ENCODE data around the gene CCDC85C.

CCDC85C gene

DNA sequence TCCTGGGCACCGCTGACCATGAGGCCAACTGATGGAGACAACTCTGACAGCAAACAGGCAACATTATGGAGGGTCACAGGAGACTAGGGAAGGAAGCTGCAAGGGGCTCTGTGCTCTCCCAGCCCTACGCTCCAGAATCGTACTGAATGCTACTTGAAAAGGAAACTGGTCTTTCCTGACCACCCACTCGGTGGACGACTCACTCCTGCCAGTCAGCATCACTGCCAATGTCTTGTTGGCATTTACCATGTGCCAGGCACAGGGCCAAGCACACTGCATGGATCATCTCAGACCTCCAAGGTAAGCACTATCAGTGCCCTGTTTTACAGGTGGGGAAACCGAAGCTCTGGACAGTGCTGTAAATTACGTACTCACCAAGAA lies 38.0 kb downstream of the CCDC85C start:
- H3K4me3 ChIP-seq (ENCODE audit: low read length) = no peak overlapping the region
- no peak for DNase-seq (ENCODE audit: low read depth, low spot score)

DNA sequence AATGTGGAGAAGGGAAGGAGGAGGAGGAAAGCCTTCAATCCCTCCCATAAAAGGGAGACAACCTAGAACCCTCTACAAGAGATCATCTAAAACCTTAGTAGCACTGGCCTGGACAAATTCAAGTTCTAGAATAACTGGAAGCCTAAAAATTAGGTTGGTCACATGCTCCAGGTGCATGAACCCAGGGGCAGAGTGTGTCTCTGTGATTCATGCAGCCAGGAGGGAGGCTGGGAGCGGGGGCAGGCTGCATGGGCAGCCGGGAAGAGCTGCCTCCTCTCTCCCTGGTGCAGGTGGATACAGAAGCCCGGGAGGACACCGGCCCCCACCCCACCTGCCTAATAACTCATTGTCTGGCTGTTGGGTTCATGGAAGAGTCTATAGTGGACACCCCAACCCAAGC lies 38.6 kb downstream of the CCDC85C start:
- no peak overlapping the region for H3K4me3 ChIP-seq (ENCODE audit: low read length)
- DNase-seq (ENCODE audit: low read depth, low spot score) = no peak

DNA sequence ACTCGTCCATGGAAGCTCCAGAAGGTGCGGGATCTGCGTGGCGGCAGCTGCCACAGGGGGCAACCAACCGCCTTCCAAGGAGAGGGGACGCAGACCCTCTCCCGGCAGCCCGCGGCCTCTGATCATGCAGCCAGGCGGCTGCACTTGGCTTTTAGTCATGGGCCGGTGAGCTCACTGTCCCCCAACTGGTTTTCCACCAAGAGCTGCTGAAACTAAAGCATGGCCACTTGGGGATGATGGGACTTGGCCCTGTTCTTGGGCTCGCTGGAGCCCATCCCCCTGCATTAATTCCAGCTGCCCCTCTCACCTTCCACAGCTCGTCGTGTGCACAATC lies 39.1 kb downstream of the CCDC85C start:
- DNase-seq (ENCODE audit: low read depth, low spot score) = no peak
- no peak overlapping the region for H3K4me3 ChIP-seq (ENCODE audit: low read length)

DNA sequence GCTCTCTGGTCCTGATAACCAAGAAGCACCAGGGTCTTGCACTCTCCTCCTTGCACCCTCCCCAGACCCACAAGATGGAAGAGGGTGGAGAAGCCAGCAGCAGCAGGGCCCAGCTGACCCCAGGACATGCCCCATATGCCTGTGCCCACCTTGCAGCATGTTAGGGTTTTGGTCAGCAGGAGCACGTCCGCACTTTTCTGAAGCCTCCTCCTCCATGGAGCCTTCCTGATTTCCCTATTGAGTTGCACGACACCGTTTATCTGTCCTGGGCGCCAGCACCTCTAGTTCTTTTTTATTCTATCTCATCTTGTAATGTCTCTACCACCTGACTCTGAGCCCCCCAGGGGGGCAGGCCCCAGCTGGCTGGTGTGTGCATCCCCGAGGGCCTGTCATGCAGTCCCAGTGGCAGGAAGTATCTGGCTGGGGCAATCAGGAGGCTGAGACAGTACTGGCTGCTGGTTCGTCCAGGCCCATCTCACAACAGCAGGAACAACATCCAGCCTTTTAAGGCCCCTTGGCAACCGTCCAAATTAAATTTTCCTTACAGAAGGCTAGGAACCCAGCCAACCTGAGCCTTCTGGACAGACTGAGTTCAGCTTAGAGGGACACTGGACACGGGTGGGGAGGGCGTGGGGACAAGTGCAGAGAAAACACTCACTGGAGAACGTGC lies 39.6 kb downstream of the CCDC85C start:
- no peak overlapping the region for H3K4me3 ChIP-seq (ENCODE audit: low read length)
- DNase-seq (ENCODE audit: low read depth, low spot score) = no peak

DNA sequence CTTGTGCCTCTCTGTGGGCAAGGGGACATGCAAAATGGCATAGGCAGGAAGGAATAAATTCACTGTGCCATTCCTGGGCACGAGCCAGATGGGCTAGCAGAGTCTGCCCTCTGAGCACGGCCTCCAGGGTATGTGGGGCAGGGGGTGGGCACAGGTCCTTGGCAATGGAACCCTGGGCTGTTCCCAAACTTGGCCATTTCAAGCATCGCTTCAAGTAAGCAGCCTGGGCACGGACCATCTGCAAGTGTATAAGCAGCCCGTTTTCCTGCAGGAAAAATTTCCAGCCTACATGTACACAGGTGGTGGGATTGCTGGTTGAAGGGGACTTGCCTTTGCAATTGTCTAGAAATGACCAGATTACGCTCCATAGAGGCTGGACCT lies 40.3 kb downstream of the CCDC85C start:
- DNase-seq (ENCODE audit: low read depth, low spot score) = no peak

DNA sequence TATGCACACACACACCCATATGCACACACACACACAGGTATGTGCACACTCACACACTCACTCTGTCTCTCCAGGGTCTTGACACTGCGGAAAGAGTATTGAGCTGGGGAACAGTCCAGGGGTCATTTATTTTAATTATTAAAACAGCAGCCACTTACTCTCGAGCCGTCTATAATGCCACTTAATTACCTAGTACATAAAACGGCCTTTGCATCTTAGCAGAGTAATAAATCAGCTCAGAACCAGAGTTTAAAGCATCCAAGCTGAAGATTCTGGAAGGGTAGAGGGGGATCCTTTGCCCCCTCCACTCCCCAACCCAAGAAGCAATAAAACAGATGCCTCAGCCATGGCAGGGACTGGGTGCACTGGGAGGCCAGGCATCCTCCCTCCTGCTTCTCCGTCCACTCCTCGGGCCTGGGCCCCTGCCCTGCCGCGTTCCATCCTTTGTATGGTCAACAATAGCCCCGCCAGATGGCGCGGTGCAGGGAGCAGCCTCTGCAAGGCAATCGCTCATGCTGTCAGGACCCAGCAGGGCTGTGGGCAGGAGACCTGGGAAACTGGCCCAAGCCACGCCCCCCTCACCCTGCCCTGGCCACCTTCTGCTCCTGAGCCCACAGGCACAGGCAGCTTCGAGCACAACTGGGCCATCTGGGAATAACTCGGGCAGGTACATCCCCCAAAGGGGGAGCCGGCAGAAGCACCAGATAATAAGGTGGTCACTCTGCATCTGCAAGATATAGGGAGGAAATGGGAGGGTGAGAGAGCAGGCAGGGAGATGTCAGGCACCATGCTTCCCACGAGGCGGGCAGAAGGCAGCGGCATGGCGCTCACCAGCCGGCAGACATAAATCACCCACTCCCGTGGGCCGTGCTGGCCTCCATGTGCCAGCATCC lies 40.9 kb downstream of the CCDC85C start:
- no peak for DNase-seq (ENCODE audit: low read depth, low spot score)
- no peak overlapping the region for H3K4me3 ChIP-seq (ENCODE audit: low read length)

More for the DNA sequence above, 40.3 kb downstream of the CCDC85C start:
- H3K4me3 ChIP-seq (ENCODE audit: low read length) = no peak overlapping the region

DNA sequence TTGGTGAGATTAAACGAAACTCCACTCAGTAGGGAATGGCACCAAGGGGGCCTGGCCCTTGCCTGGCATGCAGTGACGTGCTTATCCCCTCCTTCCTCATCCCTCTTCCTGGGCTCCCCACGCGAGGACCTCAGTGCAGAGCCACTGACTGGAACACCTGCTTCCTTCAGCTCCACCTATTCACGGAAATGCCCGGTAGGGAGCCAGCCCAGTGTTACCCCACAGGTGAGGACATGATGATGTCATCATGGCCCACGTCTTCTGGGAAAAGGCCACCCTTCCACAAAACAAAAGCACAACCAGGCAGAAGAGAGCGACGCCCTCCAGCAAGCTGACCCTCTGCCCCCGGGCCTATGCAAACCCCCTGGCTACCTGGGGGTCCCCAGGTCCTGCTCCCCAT lies 42.1 kb downstream of the CCDC85C start:
- DNase-seq (ENCODE audit: low read depth, low spot score) = no peak
- no peak overlapping the region for H3K4me3 ChIP-seq (ENCODE audit: low read length)

DNA sequence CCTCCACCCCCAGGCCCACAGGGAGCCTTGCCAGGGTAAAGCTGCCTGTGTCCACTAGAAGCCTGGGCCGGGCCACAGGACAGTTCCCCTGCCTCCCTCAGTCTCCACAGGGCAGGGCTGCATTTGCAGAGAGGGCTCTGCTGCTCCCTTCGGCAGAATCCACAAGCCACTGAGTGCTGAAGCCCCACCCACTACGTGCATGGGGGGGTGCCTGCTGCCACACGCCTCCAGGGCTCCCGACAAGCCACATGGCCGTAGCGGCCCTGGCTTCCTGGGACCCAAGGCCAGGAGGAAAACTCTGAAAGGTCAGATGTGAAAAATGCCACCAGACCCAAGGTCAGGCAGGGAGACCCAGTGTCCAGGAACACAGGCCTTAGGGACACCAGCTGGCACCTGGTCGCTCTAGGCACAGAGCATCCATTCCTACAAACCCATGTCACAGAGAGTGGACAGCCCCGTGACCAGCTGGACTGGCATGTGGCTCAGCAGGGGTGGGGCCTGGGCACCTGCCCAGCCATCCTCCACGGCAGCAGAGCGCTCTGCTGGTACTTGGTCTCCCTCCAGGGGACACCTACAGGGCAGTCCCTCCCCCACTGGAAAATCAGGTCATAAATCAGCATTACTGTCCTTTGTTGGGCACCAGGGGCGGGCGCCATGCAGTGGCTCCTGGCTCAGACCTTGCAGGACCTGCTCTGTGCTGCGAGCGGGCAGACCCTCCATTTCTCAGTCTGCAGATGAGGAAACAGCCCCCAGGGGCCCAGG lies 42.9 kb downstream of the CCDC85C start:
- H3K4me3 ChIP-seq (ENCODE audit: low read length) = no peak overlapping the region
- DNase-seq (ENCODE audit: low read depth, low spot score) = no peak

DNA sequence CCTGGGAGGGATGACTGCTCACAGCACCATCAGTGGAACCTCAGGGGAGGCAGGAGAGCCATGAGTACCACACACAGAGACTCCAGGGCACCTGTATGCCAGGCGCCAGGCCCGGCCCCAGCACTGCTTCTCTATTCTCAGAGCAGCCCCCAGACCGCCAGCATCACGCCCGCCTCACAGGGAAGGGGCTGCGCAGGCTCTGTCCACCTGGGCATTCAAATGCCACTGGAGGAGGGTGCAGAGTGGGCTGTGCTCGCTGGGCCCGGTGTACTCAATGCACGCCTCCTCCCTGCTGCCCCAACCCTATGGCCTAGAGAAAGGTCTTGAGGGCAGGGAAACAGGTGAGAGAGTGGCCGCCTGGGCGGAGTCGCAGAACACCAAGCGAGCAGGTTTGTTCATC lies 43.6 kb downstream of the CCDC85C start:
- DNase-seq (ENCODE audit: low read depth, low spot score) = no peak
- no peak overlapping the region for H3K4me3 ChIP-seq (ENCODE audit: low read length)

DNA sequence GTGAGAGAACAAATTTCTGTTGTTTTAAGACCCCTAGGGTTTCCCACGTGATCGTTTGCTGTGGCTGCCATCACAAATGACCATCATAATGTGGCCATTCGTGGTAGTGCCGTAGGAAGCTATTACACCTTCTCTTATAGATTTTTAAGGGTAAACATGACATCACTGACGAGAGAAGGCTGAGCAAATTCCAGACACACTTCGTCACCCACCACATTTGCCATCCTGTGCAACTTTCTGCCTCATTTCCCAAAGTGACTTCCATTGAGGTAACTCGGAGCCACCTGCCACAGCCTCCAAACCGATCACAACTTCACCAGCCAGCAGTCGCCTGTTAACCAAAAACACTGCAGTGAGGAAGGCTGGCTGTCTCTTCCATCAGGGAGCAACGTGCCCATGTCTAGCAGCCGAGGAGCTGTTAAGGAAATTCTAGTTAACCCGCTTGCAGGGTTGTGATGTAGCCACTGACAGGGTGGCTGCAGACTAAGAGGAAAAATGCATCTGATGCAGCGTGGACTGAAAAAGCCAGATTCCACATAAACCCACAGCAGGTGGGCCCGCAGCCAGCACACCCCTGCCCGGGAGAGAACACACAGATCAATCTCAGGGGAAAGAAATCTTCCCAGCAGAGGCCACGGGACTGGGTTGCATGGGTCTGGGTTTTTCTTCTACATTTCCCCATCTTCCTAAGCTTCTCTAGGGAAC lies 44.6 kb downstream of the CCDC85C start:
- no peak overlapping the region for H3K4me3 ChIP-seq (ENCODE audit: low read length)
- no peak for DNase-seq (ENCODE audit: low read depth, low spot score)

DNA sequence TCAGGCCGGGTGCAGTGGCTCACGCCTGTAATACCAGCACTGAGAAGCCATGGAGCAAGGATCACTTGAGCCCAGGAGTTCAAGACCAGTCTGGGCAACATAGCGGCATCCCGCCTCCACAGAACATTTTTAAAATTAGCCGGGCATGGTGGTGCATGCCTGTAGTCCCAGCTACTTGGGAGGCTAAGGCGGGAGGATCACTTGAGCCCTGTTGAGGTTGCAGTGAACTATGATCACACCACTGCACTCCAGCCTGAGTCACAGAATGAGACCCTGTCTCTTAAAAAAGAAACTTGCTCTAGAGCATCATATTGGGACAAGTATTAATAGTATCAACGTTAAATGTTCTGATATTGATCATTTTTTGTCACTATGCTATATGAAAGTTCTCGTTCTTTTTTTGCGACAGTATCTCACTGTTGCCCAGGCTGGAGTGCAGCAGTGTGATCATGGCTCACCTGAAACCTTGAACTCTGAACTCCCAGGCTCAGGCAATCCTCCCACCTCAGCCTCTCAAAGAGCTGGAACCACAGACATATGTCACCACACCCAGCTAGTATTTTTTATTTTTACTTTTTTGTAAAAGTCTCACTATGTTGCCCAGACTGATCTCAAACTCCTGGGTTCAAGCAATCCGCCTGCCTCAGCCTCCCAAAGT lies 47.7 kb downstream of the CCDC85C start:
- no peak overlapping the region for H3K4me3 ChIP-seq (ENCODE audit: low read length)
- DNase-seq (ENCODE audit: low read depth, low spot score) = no peak

DNA sequence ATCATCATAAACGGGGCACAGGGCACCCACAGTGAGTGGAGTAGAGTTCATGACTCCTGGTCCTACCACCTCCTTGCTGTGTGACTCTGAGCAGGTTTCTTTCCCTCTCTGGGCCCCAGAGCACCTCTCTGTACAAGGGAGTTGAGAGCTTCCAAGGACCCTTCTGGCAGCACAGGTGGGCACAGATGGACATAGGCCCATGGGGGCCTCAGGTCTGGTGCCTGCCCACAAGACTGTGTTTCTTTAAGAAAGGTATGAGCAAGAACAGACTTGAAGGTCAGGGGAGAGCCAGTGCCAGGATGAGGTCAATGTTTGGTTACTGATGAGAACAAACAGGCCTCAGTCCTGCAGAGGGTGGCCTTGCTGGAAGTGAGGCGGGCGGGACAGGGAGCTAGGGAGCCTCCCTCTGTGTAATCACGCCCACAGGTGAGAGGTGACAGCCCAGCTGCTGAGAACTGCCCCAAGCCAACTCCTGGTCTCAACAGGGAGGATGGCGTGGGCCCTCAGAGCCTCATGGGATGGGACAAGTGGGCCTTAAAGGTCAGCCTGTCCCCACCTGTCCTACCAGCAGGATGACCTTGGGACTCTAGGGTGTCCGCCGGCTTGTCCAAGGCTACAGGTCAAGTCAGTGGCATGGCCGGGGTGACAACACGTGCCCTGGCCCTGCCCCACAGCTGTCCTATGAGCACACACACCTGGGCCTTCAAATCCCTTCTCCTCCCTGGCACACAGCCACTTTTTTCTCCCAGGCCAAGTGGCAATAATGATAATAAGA lies 49.1 kb downstream of the CCDC85C start:
- DNase-seq (ENCODE audit: low read depth, low spot score) = no peak

DNA sequence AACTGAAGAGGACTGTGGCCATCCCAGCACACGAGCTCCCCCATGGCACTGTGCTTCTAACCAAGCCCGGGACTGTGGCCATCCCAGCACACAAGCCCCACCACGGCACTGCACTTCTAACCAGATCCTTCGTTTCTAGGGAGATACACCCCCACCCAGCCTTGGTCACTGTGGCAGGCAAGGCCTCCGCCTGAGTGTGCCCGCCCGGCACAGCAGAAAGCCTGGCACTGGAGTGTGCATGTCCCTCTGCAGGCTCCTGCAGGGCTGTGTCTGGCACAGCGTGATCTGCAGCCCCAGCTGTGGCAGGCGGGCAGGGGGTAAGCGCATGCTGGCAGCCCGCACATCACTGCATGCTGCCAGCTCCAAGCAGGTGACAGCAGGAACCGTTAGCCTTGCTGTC lies 49.8 kb downstream of the CCDC85C start:
- no peak for DNase-seq (ENCODE audit: low read depth, low spot score)
- H3K4me3 ChIP-seq (ENCODE audit: low read length) = no peak overlapping the region

More for the DNA sequence above, 49.1 kb downstream of the CCDC85C start:
- no peak overlapping the region for H3K4me3 ChIP-seq (ENCODE audit: low read length)

DNA sequence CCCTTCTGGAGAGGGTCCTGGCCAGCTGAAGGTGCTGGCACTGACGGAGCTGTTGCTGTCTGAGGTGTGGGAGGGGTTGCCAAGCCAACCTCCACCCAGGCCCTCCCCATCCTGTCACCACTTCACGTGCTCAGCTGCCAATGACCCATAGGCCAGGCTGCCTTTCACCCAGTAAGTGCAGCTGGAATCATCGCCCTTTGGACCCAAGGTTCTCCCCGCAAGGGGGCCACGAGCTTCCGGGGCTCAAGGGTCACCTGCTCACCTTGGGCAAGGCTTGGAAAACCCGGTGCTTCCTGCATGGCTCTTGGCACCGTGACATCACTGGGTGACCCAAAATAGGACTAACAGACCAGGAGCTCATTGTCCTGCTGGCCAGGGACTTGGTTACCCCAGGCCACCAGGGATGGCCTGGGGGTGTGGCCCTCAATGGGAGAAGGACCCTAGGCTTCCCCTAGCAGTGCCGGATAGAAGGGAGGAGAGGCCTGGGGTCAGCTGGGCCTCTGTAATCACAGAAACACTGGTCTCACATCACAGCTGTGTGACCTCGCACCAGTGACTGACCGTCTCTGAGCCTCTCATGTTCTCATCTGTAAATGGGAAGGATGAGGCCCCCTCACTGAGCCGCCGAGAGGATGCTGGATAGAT lies 51.3 kb downstream of the CCDC85C start:
- DNase-seq (ENCODE audit: low read depth, low spot score) = no peak
- no peak overlapping the region for H3K4me3 ChIP-seq (ENCODE audit: low read length)

DNA sequence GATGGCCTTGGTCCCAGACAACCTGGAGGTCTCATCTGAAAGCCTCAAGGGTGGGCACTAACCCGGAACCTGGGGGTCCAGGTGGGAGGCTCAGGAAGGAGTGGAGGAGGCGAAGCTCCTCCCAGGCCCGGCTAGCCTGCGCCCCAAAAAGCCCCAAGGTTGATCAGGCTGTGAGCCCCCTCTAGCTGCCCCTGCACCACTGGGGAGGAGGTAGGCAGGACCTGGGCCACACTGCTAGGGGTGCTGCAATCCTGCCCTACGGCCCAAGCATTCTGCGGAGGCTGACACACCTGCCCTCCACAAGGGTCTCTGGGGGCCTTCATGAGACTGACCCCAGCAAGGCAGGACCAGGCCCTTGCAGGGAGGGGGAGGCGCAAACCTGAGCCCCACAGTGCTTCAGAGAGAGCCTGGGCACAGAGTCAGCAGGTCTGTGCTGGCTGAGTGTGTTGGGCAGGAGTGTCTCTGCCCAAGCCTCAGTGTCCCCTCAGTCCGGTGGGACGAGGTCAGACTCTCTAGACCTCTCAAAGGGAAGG lies 51.9 kb downstream of the CCDC85C start:
- H3K4me3 ChIP-seq (ENCODE audit: low read length) = no peak overlapping the region
- DNase-seq (ENCODE audit: low read depth, low spot score) = no peak

DNA sequence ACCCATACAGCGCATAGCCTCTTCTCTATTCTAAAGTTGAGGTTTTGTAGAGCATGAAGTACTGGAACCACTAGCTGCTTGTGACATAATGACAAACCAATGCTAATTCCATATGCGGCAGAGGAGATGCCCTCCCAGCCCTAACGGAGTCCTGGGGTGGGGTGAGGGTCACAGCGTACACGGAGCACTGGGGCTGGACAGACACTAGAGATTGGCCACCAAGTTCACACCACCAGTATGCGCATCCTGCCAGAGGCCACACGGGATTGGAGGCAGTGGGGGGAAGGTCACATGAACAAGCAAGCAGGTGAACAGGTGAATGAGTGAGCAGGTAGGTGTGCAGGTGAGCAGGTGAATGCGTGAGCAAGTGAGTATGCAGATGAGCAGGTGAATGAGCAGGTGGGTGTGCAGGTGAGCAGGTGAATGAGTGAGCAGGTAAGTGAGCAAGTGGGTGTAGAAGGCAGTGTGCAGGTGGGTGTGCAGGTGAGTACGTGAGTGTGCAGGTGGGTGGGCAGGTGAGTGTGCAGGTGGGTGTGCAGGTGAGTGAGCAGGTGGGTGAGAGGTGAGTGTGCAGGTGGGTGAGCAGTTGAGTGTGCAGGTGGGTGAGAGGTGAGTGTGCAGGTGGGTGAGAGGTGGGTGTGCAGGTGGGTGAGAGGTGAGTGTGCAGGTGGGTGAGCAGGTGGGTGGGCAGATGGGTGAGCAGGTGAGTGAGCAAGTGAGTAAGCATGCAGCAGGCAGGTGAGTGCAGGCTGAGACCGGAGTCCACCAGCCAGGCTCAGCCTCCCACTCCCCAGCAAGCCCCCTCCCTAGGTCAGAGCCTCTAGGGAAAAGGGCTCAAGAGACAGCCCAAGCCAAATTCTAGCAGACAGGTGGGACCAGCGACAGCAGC lies 52.7 kb downstream of the CCDC85C start:
- H3K4me3 ChIP-seq (ENCODE audit: low read length) = no peak overlapping the region
- DNase-seq (ENCODE audit: low read depth, low spot score) = no peak

All from Jurkat, Clone E6-1 (cell line).